Measurements from ENCODE around the gene CUBN. TPM values are rescaled to one million over a fixed set of nuclear protein-coding genes. Genes with fewer than 3 reads are reported as not detected.

CUBN gene
- total RNA-seq, 3 donors from 2014 or later, result 0.31 to 1.9 (median 0.38) TPM

DNA sequence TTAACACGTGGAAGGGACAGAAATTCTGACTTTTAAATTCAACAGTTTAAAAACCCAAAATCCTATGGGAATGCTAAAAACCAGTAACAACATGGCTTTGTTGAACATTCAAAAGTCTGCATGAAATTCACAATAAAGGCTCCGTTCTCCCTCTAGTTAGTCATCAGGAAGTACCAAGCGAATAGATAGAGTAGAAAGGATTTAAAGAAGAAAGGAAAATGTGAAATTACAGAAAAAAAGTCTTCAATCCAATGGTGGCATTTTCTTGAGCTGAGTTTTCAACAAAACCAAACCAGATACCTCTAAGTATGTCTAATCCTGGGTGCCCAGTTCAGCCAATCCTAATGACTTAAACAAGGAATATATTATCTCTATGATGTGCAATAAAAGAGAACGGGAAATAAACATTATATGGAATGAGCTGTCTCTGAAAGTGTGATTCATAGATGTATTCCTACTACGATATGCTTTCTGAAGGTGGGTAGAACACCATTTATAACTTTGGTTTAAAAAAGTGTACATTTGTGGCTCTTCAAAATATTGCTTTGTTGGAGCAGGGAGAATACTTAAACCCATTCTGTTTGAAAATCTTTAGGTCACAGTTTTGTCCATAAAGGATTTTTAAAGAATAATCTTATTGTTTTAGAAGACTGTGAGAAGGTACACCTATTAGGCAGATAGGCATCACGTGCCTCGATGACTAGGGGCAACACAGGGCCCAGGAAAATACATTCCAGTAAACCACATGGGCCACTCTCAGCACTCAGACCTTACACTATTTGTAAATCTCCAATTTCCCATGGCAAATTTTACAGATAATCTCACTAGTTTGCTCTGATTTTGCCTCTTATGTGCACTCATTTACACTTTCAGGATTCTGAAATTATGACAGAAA is 87.7 kb downstream of the CUBN start:
- intact Hi-C loops (cut with DNase I, micrococcal nuclease), result no loop called here
- Histone ChIP-seq H3K9me3 (no peaks in the 10 kb centered on the region), H3K36me3 (ENCODE audit: low read depth) (no peaks in the 10 kb centered on the region), H3K4me3 (no peak overlapping the region), H3K4me1 (ENCODE audit: low read depth) (no peaks in the 10 kb centered on the region)
- TF ChIP-seq, protein P1, sequence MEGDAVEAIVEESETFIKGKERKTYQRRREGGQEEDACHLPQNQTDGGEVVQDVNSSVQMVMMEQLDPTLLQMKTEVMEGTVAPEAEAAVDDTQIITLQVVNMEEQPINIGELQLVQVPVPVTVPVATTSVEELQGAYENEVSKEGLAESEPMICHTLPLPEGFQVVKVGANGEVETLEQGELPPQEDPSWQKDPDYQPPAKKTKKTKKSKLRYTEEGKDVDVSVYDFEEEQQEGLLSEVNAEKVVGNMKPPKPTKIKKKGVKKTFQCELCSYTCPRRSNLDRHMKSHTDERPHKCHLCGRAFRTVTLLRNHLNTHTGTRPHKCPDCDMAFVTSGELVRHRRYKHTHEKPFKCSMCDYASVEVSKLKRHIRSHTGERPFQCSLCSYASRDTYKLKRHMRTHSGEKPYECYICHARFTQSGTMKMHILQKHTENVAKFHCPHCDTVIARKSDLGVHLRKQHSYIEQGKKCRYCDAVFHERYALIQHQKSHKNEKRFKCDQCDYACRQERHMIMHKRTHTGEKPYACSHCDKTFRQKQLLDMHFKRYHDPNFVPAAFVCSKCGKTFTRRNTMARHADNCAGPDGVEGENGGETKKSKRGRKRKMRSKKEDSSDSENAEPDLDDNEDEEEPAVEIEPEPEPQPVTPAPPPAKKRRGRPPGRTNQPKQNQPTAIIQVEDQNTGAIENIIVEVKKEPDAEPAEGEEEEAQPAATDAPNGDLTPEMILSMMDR (IDR thresholded peaks at IDR 0.05), result no peak
- no peak for ATAC-seq
- DNase-seq, result no peak

DNA sequence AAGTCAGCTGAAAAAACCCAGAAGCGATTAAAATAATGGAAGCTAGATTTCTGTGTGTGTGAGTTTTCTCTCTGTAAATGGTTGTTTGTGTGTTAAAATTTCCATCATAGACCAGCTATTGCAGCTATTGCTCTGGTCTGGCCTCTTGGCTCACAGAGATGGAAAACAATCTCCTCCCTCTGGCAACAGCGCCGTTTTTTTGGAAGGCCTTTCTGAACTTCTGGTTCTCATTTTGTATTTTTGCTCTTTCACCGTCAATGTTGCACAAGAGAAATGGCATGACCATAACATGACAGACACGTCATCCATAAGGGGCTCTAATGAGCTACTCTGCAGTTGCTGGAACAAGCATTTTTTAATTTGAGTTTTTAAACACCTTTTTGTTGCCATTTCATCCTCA is 91.0 kb downstream of the CUBN start:
- DNase-seq, result no peak
- Histone ChIP-seq H3K36me3 (ENCODE audit: low read depth) (no peaks in the 10 kb centered on the region), H3K4me1 (ENCODE audit: low read depth) (no peaks in the 10 kb centered on the region), H3K9me3 (no peaks in the 10 kb centered on the region), H3K4me3 (no peak overlapping the region)
- ATAC-seq, result no peak
- TF ChIP-seq, protein P1 (IDR thresholded peaks at IDR 0.05), result no peak
- intact Hi-C loops (cut with DNase I, micrococcal nuclease), result no loop called here

DNA sequence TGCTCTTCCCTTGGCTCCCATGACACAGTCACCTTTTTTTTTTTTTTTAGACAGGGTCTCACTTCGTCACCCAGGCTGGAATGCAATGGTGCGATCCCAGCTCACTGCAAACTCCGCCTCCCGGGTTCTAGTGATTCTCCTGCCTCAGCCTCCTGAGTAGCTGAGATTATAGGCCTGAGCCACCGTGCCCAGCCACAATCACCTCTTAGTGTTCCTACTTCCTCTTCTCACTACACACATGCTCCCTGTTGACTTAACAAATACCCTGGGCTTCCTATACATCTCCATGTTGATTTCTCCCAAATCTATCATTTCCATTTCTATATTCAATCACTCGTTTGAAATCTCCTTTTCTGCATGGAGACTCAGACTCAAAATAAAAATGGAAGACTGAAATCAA is 91.7 kb downstream of the CUBN start:
- no peaks in the 10 kb centered on the region for H3K36me3 ChIP-seq (ENCODE audit: low read depth)
- ATAC-seq, result no peak

DNA sequence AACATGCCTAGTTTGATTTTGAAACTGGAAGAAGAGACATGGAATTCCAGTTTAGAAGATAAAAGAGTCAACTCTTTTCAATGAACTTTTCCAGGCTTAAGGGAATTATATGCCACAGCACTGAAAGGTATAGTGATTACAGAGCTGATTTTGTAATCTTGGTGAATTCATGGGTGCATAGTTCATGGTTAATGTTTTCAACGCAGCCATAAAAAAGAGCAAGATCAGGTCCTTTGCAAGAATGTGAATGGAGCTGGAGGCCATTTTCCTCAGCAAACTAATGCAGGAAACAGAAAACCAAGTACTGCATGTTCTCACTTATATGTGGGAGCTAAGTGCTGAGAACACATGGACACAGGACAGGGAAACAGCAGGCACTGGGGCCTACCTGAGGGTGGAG is 94.2 kb downstream of the CUBN start:
- no peak overlapping the region for H3K4me3 ChIP-seq
- TF ChIP-seq, protein P1 (IDR thresholded peaks at IDR 0.05), result no peak
- no peaks in the 10 kb centered on the region for H3K36me3 ChIP-seq (ENCODE audit: low read depth)
- ATAC-seq (peak; percentile 57), DNase-seq (no peak)
- intact Hi-C loops (cut with DNase I, micrococcal nuclease), result no loop called here
- H3K4me1 ChIP-seq (ENCODE audit: low read depth), result no peaks in the 10 kb centered on the region
- no peaks in the 10 kb centered on the region for H3K9me3 ChIP-seq

More for the DNA sequence above, 91.7 kb downstream of the CUBN start:
- no peaks in the 10 kb centered on the region for H3K9me3 ChIP-seq
- no peak overlapping the region for H3K4me3 ChIP-seq
- DNase-seq, result no peak
- H3K4me1 ChIP-seq (ENCODE audit: low read depth), result no peaks in the 10 kb centered on the region
- intact Hi-C loops (cut with DNase I, micrococcal nuclease), result no loop called here
- TF ChIP-seq, protein P1 (IDR thresholded peaks at IDR 0.05), result no peak

DNA sequence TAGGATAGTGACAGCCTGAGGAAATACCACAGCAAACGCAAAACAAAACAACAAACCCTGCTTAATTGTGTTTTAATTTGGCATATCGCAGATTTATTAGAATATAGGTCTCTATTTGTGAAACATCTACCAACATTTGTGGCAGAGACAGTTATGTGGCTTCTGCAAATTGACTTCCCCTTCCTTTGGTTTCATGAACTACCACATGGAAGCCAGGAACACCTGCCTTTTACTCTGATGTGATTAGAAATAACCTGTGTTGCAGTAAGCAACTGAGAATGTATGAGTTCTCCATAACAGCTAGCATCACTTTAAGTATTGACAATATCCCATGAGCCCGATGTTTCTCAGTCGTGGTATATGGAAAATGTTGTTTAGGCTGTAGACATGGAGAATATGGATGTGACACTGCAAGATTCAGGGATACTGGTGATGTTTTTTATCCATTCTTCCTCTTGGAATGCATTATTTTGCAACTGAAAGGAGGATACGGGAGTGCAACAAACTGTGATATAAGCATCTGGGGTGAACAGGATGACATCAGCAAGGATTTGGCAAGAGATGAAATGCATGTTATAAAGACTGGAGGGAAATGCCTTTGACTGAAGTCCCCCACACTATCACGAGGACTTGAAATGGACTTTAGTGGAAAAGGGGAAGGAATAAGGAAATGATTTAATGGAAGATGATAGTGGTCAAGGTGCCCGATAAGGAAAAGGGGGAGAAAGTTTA is 95.9 kb downstream of the CUBN start:
- no peak for DNase-seq
- H3K9me3 ChIP-seq, result no peaks in the 10 kb centered on the region
- intact Hi-C loops (cut with DNase I, micrococcal nuclease), result no loop called here
- H3K36me3 ChIP-seq (ENCODE audit: low read depth), result no peaks in the 10 kb centered on the region
- TF ChIP-seq, protein P1 (IDR thresholded peaks at IDR 0.05), result no peak
- no peak overlapping the region for H3K4me3 ChIP-seq
- no peak for ATAC-seq
- H3K4me1 ChIP-seq (ENCODE audit: low read depth), result no peaks in the 10 kb centered on the region

Measured in mucosa of descending colon (tissue), 3 donors.